NCI-H446 treated with DMSO at 0.1 percent for 48 hours (cell line): ENCODE data around the gene PCDH9.

Experiments used
- DNase-seq: peaks from one replicate; lab custom pipeline; 2025; lab: John Stamatoyannopoulos, UW

Gene PCDH9

DNA sequence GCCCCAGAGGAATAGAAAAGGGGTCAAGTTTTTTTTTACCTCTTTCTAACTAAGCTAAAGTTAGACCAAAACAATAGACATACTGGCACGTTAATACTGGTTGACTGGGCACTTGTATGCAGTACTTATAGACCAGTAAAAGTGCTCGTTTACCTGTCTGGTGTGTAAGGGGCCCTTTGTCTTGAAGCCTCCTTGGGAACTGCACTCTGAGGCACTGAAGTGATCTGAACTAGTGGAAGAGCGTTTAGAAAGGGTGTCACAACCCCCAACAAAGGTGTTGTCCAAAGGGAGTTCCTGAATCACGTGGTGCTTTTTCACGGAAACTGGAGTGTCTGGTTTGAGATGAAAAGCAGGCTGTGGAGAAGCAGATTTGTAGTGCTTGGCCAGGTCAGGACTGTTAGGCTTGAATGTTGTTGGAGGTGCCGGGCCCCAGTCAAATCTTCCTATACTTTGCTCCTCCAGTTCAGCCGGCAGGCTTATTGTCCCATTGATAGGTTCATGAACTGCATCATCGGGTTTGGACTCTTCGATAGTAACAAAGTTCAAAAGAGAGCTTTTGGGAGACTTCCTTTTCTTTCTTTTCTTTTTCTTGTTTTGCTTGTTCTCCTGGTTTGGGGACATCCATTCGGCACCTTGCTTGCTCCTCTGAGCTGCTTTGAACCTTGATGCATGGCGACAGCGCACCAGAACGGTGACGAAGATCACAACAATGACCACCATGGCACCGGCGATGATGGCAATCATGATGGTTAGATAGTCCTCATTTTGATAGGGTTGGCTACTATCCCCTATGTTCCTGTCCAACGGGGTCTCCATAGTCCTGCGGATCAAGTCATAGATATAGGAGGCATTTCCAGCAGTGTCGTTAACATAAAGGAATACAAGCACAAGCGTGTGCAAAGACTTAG, 4.6 kb downstream of the PCDH9 start:
- DNase-seq = no peak

- peak; percentile 10 for DNase-seq
These were observed 5.8 kb downstream of the PCDH9 start for GRCh38 chr13:67224148-67224846.

GRCh38 chr13:67223742-67224141, 6.4 kb downstream of the PCDH9 start:
- no peak for DNase-seq

GRCh38 chr13:67223024-67223423, 7.1 kb downstream of the PCDH9 start:
- DNase-seq = no peak

GRCh38 chr13:67221630-67222226, 8.4 kb downstream of the PCDH9 start:
- DNase-seq = no peak

DNA sequence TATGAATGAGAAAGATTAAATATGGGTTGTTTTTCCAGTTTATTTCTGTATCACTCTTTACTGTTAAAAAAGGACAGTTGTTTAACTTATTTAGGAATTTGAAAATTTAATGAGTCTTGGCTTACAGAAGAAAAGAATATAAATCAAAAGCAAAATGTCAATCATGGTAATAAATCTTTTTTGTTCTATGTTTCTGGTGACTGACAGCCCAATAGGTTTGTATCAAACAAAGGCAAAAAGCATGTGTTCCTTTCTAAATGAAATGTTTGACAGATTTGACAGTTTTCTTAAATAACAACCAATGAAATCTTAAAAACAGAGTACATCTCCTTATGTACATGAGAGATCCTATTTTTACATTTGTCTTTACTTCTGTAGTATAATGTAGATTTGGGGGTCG, 11.0 kb downstream of the PCDH9 start:
- DNase-seq = no peak

GRCh38 chr13:67217880-67218279, 12.3 kb downstream of the PCDH9 start:
- DNase-seq = no peak

GRCh38 chr13:67216864-67217263, 13.3 kb downstream of the PCDH9 start:
- DNase-seq = no peak

GRCh38 chr13:67210208-67210607, 19.9 kb downstream of the PCDH9 start:
- no peak for DNase-seq

GRCh38 chr13:67208552-67208951, 21.6 kb downstream of the PCDH9 start:
- no peak for DNase-seq

GRCh38 chr13:67204764-67205163, 25.4 kb downstream of the PCDH9 start:
- DNase-seq = no peak

- no peak for DNase-seq
These were observed 29.5 kb downstream of the PCDH9 start for GRCh38 chr13:67200605-67201004.

DNA sequence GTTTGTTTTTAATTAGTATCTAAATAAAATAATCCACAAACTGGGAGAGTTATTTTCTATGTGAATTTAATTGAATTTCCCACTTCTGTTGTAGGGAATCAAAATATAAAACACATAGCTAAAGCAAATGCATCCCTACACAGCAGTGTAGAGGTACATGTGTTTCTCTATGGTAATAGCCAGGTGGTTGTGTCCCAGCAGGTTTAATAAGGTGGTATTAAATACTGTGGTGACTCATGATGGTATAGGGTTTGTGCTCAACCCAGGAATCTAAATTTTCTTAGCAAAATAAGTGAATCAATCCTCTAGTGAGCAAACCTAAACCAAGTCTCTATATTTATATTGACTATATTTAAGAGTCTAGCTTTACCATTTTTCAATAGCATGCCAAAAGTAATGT, 30.0 kb downstream of the PCDH9 start:
- DNase-seq = no peak

DNA sequence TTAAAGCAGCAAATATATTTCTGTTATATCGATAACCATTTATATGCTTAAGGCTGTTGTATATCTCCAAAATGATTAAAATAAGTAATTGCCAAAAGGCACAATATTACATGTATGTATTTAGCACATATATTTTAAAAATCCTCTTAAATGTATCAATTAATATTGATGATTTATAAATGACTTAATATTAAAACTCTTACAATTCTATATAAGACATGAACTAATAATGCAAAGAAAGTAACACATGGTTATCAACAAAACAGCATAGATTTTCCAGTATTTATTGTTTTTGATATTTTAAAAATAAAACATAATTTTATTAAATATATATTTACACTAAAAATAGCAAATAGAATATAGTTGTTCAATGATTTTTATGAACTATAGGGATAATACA, 32.4 kb downstream of the PCDH9 start:
- no peak for DNase-seq

DNA sequence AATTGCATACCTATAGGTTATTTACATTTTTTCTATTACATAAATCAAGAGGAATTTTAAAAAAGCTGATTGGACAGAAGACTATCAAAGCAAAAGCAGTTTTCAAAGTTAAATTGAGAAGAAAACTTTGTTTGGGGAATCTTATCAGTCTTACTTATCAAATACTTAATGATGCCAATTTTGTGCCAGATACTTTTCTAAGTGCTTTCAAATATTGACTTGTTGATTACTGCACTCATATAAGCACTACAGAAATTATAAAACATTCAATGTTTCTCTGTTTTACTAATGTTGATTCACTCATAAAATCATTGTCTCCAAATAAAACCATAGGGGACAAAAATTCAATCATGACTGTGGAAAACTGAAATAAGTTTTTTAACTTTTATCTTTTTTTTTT, 36.2 kb downstream of the PCDH9 start:
- DNase-seq = no peak

DNA sequence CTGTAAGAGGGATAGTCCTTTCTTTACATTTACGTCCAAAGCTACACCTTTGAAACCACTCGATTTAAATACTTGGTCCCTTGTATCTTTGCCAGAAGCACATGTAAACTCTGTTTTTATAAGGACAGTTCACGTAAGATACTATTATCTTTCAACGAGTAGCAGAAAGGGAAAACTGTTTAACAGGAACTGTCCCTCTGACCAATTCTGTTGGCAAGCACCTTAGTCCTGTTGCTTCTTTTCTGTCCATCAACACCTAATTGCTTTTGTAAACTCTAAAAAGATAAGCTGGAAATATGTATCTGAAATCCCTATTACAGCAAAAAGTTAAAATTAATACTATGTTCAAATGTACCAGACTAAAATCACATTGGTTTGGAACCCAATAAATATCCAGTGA, 37.4 kb downstream of the PCDH9 start:
- no peak for DNase-seq

GRCh38 chr13:67186995-67187569, 43.1 kb downstream of the PCDH9 start:
- DNase-seq = no peak

DNA sequence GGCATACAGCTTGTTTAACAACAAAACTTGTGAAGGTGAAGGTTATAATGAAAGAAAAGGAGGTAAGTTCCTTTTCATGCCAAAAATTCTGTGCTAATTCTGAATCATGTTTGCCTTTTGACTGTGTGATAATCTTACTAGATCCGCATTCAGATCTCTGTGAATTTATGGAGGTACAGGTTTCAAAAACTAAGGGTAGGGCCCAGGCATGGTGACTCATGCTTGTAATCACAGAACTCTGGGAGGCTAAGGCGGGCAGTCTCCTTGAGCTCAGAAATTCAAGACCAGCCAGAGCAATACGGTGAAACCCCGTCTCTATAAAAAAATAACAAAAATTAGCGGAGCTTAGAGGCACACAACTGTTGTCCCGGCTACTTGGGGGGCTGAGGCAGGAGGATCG, 45.9 kb downstream of the PCDH9 start:
- no peak for DNase-seq

GRCh38 chr13:67183151-67183550, 47.0 kb downstream of the PCDH9 start:
- no peak for DNase-seq

DNA sequence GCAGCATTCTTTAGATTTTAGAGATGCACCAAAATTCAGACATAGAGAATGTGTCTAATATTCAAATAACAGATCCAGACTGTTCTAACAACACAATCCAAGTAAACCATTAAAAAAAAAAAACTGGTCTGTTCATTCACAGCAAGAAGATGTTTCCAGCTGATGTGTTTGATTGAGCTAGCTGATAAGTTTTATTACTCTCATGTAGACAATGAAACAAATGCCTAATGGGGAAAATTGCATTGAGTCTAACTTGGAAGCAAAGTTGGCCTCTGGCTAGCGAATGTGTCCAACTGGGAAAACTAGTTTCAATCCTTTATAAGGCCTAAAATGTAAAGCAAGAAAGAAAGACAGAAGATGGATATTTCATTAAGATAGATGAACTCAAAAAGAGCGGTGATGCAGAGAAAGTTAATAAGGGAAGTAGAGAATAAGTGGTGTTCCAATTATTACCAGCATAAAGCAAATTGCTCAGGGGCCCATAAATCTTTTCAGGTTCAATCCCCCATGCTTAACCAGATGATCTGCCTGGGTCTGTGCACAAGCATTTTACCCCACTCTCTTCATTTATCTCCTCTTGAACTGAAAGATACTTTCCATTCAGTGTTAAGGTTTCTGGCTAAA, 54.2 kb downstream of the PCDH9 start:
- no peak for DNase-seq

DNA sequence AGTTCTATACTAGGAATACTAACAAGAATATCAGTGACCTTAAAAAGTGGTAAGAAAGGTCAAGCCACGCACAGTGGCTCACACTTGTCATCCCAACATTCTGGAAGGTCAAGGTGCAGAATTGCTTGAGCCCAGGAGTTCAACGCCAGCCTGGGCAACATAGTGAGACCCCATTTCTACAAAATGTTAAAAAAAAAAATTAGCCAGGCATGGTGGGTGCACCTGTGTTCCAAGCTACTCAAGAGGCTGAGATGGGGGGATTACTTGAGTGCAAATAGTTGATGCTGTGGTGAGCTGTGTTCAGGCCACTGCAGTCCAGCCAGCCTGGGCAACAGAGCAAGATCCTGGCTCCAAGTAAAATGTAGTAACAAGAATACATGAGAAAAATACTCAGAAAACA, 61.8 kb downstream of the PCDH9 start:
- DNase-seq = no peak

- no peak for DNase-seq
These were observed 62.7 kb downstream of the PCDH9 start for GRCh38 chr13:67167420-67167819.
